HepG2 (cell line): ENCODE measurements around the gene SRP14. TPM values are rescaled to one million over a fixed set of nuclear protein-coding genes. Genes with fewer than 3 reads are reported as not detected.
A peak's percentile ranks its signal among the peaks of the same experiment; 100 is the strongest.

Experiments used
- ATM ChIP-seq: fragments of 450-650 bp; IDR thresholded peaks from 2 replicates; pipeline ENCODE4 v1.7.1; 2017; ENCODE audit warnings: mild to moderate bottlenecking, borderline replicate concordance
- BCL6 ChIP-seq: IDR thresholded peaks from 2 replicates; pipeline ENCODE4 v1.6.1; 2016; ENCODE audit warnings: missing genetic modification reagents, missing compliant biosample characterization
- EEA1 ChIP-seq: sonication (generic); formaldehyde crosslinking; IDR thresholded peaks from 2 replicates; pipeline ENCODE4 v1.5.1; 2020; ENCODE audit warnings: mild to moderate bottlenecking, missing genetic modification reagents, borderline replicate concordance
- IRF2 ChIP-seq: IDR thresholded peaks from 2 replicates; pipeline ENCODE4 v1.6.1; 2018; ENCODE audit warnings: missing genetic modification reagents, missing compliant biosample characterization
- MAZ ChIP-seq, 2 experiments: sonication (generic) in 1 of 2; formaldehyde crosslinking in 1 of 2; IDR thresholded peaks; 2 replicates each; pipeline versions ENCODE4 v1.5.0 to v1.6.1; 2012 to 2020; ENCODE audit warnings: low read depth in 2 of 2, mild to moderate bottlenecking in 2 of 2, borderline replicate concordance in 1 of 2, improper control_type of control experiment in 1 of 2, low read length in 1 of 2, missing genetic modification reagents in 1 of 2, moderate library complexity in 1 of 2
- MLXIP ChIP-seq: sonication (generic); formaldehyde crosslinking; IDR thresholded peaks from 2 replicates; pipeline ENCODE4 v1.9.0; 2021; ENCODE audit warnings: missing genetic modification reagents, borderline replicate concordance
- MTA1 ChIP-seq: sonication (generic); formaldehyde crosslinking; IDR thresholded peaks from 2 replicates; pipeline ENCODE4 v1.4.0; 2020; ENCODE audit warnings: missing genetic modification reagents, mild to moderate bottlenecking, borderline replicate concordance
- MZF1 ChIP-seq: sonication (generic); formaldehyde crosslinking; IDR thresholded peaks from 2 replicates; pipeline ENCODE4 v1.8.1; 2023; ENCODE audit warnings: mild to moderate bottlenecking, missing genetic modification reagents, borderline replicate concordance
- NCOA2 ChIP-seq: sonication (generic); formaldehyde crosslinking; IDR thresholded peaks from 2 replicates; pipeline ENCODE4 v1.8.0; 2022; ENCODE audit warnings: inconsistent platforms
- NR2F6 ChIP-seq, 2 experiments: IDR thresholded peaks; 2 replicates each; pipeline ENCODE4 v1.6.1; 2016; ENCODE audit warnings: antibody characterized with exemption in 1 of 2, mild to moderate bottlenecking in 1 of 2
- PHF20 ChIP-seq: sonication (generic); formaldehyde crosslinking; IDR thresholded peaks from 2 replicates; pipeline ENCODE4 v1.5.0; 2020; ENCODE audit warnings: mild to moderate bottlenecking, missing genetic modification reagents
- RBM22 ChIP-seq: fragments of 200-400 bp; formaldehyde crosslinking; optimal IDR thresholded peaks from 2 replicates; pipeline ENCODE3; 2017; ENCODE audit warnings: mild to moderate bottlenecking, low read length, moderate library complexity
- ZBTB25 ChIP-seq: IDR thresholded peaks from 2 replicates; pipeline ENCODE4 v1.6.1; 2018; ENCODE audit warnings: missing genetic modification reagents
- ZBTB38 ChIP-seq: sonication (generic); formaldehyde crosslinking; IDR thresholded peaks from 2 replicates; pipeline ENCODE4 v1.5.1; 2020; ENCODE audit warnings: mild to moderate bottlenecking, missing genetic modification reagents
- ZNF251 ChIP-seq: sonication (generic); formaldehyde crosslinking; IDR thresholded peaks from 2 replicates; pipeline ENCODE4 v1.9.0; 2021; ENCODE audit warnings: mild to moderate bottlenecking, missing genetic modification reagents
- ZNF619 ChIP-seq: sonication (generic); formaldehyde crosslinking; IDR thresholded peaks from 2 replicates; pipeline ENCODE4 v1.4.0; 2020; ENCODE audit warnings: mild to moderate bottlenecking, missing genetic modification reagents
- ZNF850 ChIP-seq: sonication (generic); formaldehyde crosslinking; conservative IDR thresholded peaks from 2 replicates; pipeline ENCODE4 v1.9.0; 2021; ENCODE audit warnings: mild to moderate bottlenecking, missing genetic modification reagents
- polyA plus RNA-seq, 8 experiments: library from polyadenylated mRNA; depleted of rRNA in 3 of 8; stranded (reverse) in 7 of 8; unstranded in 1 of 8; fragments of >200 nt; fragmentation: Illumina TruSeq in 4 of 8; extraction: Trizol in 4 of 8; gene quantifications; 2 replicates each; pipeline versions ENCODE4 v1.2.1 to v1.2.3, GENCODE V29; 2011 to 2016; ENCODE audit warnings: low read depth in 4 of 8, missing spikeins in 1 of 8, mixed read lengths in 1 of 8; ENCODE audit not compliant: insufficient read depth in 1 of 8
- total RNA-seq, 5 experiments: library from RNA; depleted of rRNA; stranded (reverse); fragments of >200 nt; fragmentation: Illumina TruSeq; extraction: Trizol; gene quantifications; 2 replicates each; pipeline ENCODE4 v1.2.3, GENCODE V29; 2016; ENCODE audit warnings: low read depth in 1 of 5
- TF ChIP-seq, protein P1 (sequence below): sonication (generic); formaldehyde crosslinking; IDR thresholded peaks from 2 replicates; pipeline ENCODE4 v1.8.1; 2023; ENCODE audit warnings: mild to moderate bottlenecking, missing genetic modification reagents
- TF ChIP-seq, protein P2 (sequence below): sonication (generic); formaldehyde crosslinking; IDR thresholded peaks from 2 replicates; pipeline ENCODE4 v1.5.0; 2020; ENCODE audit warnings: missing genetic modification reagents
- TF ChIP-seq, protein P3 (sequence below): sonication (generic); formaldehyde crosslinking; IDR thresholded peaks from 2 replicates; pipeline ENCODE4 v1.4.0; 2020; ENCODE audit warnings: low read depth, missing genetic modification reagents

Gene SRP14
- total and polyA plus RNA-seq, 2 of the 13 experiments (the other 11 are each of a cell fraction or from before 2014, with no cell fraction given): 208 to 356 TPM

GRCh38 chr15:40082195-40082883, 43.4 kb upstream of the SRP14 start (continued):
- TF ChIP-seq, protein P1, sequence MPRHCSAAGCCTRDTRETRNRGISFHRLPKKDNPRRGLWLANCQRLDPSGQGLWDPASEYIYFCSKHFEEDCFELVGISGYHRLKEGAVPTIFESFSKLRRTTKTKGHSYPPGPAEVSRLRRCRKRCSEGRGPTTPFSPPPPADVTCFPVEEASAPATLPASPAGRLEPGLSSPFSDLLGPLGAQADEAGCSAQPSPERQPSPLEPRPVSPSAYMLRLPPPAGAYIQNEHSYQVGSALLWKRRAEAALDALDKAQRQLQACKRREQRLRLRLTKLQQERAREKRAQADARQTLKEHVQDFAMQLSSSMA (CRISPR knock-in tag): no peak
- TF ChIP-seq ZBTB38 (CRISPR knock-in tag): no peak
- no peak for TF ChIP-seq ZBTB25 (CRISPR knock-in tag)
- no peak for TF ChIP-seq ATM
- no peak for TF ChIP-seq PHF20 (CRISPR knock-in tag)
- no peak for TF ChIP-seq RBM22
- TF ChIP-seq NR2F6 (IDR thresholded peaks at IDR 0.05): peak; percentile 26; the same call in 1 of the 2 replicates
- TF ChIP-seq NR2F6 (CRISPR knock-in tag; IDR thresholded peaks at IDR 0.05): no peak
- no peak for TF ChIP-seq ZNF251 (CRISPR knock-in tag)
- TF ChIP-seq MLXIP (CRISPR knock-in tag): no peak
- TF ChIP-seq ZNF850 (CRISPR knock-in tag): no peak
- TF ChIP-seq EEA1 (CRISPR knock-in tag): peak; percentile 82; the same call in 1 of the 2 replicates
- no peak for TF ChIP-seq ZNF619 (CRISPR knock-in tag)
- peak; percentile 89 for TF ChIP-seq BCL6 (CRISPR knock-in tag)
- 0 out of 2 replicates have a peak, but pooled peaks have one; percentile 2 for TF ChIP-seq MTA1 (CRISPR knock-in tag)
- TF ChIP-seq NCOA2 (CRISPR knock-in tag): peak; percentile 38; the same call in 1 of the 2 replicates
- TF ChIP-seq MAZ (IDR thresholded peaks at IDR 0.05; ENCODE audit: borderline replicate concordance, low read depth, low read length): no peak
- TF ChIP-seq MAZ (CRISPR knock-in tag; IDR thresholded peaks at IDR 0.05; ENCODE audit: low read depth): no peak; the same call in 1 of the 2 replicates
- TF ChIP-seq MZF1 (CRISPR knock-in tag): no peak
- TF ChIP-seq IRF2 (CRISPR knock-in tag): no peak
- TF ChIP-seq, protein P2, sequence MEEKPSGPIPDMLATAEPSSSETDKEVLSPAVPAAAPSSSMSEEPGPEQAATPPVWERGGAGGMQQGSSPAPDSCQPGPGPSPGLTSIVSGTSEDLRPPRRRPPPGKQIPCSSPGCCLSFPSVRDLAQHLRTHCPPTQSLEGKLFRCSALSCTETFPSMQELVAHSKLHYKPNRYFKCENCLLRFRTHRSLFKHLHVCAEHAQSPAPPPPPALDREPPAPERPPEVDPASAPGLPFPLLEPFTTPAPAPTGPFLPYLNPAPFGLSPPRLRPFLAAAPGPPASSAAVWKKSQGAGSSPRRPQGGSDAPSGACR (CRISPR knock-in tag): no peak
- TF ChIP-seq, protein P3, sequence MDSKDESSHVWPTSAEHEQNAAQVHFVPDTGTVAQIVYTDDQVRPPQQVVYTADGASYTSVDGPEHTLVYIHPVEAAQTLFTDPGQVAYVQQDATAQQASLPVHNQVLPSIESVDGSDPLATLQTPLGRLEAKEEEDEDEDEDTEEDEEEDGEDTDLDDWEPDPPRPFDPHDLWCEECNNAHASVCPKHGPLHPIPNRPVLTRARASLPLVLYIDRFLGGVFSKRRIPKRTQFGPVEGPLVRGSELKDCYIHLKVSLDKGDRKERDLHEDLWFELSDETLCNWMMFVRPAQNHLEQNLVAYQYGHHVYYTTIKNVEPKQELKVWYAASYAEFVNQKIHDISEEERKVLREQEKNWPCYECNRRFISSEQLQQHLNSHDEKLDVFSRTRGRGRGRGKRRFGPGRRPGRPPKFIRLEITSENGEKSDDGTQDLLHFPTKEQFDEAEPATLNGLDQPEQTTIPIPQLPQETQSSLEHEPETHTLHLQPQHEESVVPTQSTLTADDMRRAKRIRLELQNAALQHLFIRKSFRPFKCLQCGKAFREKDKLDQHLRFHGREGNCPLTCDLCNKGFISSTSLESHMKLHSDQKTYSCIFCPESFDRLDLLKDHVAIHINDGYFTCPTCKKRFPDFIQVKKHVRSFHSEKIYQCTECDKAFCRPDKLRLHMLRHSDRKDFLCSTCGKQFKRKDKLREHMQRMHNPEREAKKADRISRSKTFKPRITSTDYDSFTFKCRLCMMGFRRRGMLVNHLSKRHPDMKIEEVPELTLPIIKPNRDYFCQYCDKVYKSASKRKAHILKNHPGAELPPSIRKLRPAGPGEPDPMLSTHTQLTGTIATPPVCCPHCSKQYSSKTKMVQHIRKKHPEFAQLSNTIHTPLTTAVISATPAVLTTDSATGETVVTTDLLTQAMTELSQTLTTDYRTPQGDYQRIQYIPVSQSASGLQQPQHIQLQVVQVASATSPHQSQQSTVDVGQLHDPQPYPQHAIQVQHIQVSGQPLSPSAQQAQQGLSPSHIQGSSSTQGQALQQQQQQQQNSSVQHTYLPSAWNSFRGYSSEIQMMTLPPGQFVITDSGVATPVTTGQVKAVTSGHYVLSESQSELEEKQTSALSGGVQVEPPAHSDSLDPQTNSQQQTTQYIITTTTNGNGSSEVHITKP (CRISPR knock-in tag): no peak
